HG03135 (cell line): ENCODE data around the gene TAMM41.
"Not testable (repeated sequence)": the region's sequence is repeated elsewhere in the genome, so short reads cannot be mapped to it uniquely, and the experiment has no call there.

Experiments
- ATAC-seq: cut with Tn5 transposase; IDR thresholded peaks from one replicate; pipeline ENCODE4 v1.9.1; 2021; ENCODE audit warnings: mild to moderate bottlenecking, moderate library complexity; ENCODE audit not compliant: unreplicated experiment

Gene TAMM41

GRCh38 chr3:11846281-11847266 lies at the start of gene TAMM41:
TSS of gene TAMM41 (minus strand) at chr3:11846885. CDS start at chr3:11846636, 249 bp downstream.
- ATAC-seq: peak; percentile 100

GRCh38 chr3:11878837-11879236 lies 32.2 kb upstream of the TAMM41 start:
- no peak for ATAC-seq

GRCh38 chr3:11874707-11875106 lies 28.0 kb upstream of the TAMM41 start:
- ATAC-seq: not testable (repeated sequence)

- not testable (repeated sequence) for ATAC-seq
Measured at GRCh38 chr3:11863739-11864138, 17.1 kb upstream of the TAMM41 start.

- not testable (repeated sequence) for ATAC-seq
Measured at GRCh38 chr3:11862584-11862983, 15.9 kb upstream of the TAMM41 start.

- not testable (repeated sequence) for ATAC-seq
Measured at GRCh38 chr3:11862145-11862544, 15.5 kb upstream of the TAMM41 start.

GRCh38 chr3:11860213-11860612 lies 13.5 kb upstream of the TAMM41 start:
- ATAC-seq: not testable (repeated sequence)

- ATAC-seq: no peak
Measured at GRCh38 chr3:11853450-11853849, 6.8 kb upstream of the TAMM41 start.

GRCh38 chr3:11850003-11850402 lies 3.3 kb upstream of the TAMM41 start:
- ATAC-seq: no peak

- ATAC-seq: no peak
Measured at GRCh38 chr3:11847607-11848006, 922 bp upstream of the TAMM41 start.

- ATAC-seq: no peak
Measured at GRCh38 chr3:11845651-11846050, 1.0 kb downstream of the TAMM41 start.

- no peak for ATAC-seq
Measured at GRCh38 chr3:11844891-11845290, 1.8 kb downstream of the TAMM41 start.

GRCh38 chr3:11835028-11835639 lies 11.6 kb downstream of the TAMM41 start:
- ATAC-seq: no peak

GRCh38 chr3:11832981-11833905 lies 13.4 kb downstream of the TAMM41 start:
- no peak for ATAC-seq

GRCh38 chr3:11829416-11829815 lies 17.3 kb downstream of the TAMM41 start:
- no peak for ATAC-seq

- no peak for ATAC-seq
Measured at GRCh38 chr3:11826628-11827265, 19.9 kb downstream of the TAMM41 start.

- ATAC-seq: no peak
Measured at GRCh38 chr3:11825301-11825700, 21.4 kb downstream of the TAMM41 start.

GRCh38 chr3:11820531-11821041 lies 26.1 kb downstream of the TAMM41 start:
- ATAC-seq: no peak

GRCh38 chr3:11819146-11819689 lies 27.5 kb downstream of the TAMM41 start:
- ATAC-seq: no peak

- no peak for ATAC-seq
Measured at GRCh38 chr3:11818033-11818432, 28.7 kb downstream of the TAMM41 start.
